DND-41 (cell line): ENCODE results near the gene MORN4.

Experiments
- ATAC-seq: fragments of 200-7000 bp; cut with Tn5 transposase; 3 replicates; pipeline ENCODE4 v1.9.1; 2021; ENCODE audit warnings: low read depth; ENCODE audit not compliant: insufficient read depth
- DNase-seq: peaks from one replicate; pipeline ENCODE4 v3.0.0-alpha.2; 2020
- H2AFZ ChIP-seq: 2 replicates; pipeline ENCODE4 v1.6.0; 2012; ENCODE audit warnings: low read depth, low read length
- H3K27ac ChIP-seq: 2 replicates; pipeline ENCODE4 v1.5.1; 2012; ENCODE audit warnings: low read length, inconsistent platforms
- H3K27me3 ChIP-seq: fragments of 200-600 bp; sonication (generic); 2 replicates; pipeline ENCODE4 v1.6.0; 2012; ENCODE audit warnings: low read length, mild to moderate bottlenecking, inconsistent platforms; ENCODE audit not compliant: insufficient read depth, poor library complexity
- H3K36me3 ChIP-seq: 2 replicates; pipeline ENCODE4 v1.5.1; 2012; ENCODE audit warnings: low read length, inconsistent platforms; ENCODE audit not compliant: insufficient read depth
- H3K4me1 ChIP-seq: 2 replicates; pipeline ENCODE4 v1.5.1; 2012; ENCODE audit warnings: mild to moderate bottlenecking, low read length; ENCODE audit not compliant: insufficient read depth
- H3K4me2 ChIP-seq: 2 replicates; pipeline ENCODE4 v1.6.0; 2012; ENCODE audit warnings: mild to moderate bottlenecking, moderate library complexity, low read length, inconsistent platforms; ENCODE audit not compliant: insufficient read depth
- H3K4me3 ChIP-seq, 2 experiments: fragments of 200-600 bp in 1 of 2; shearing (Covaris generic) in 1 of 2; 2 replicates each; pipeline ENCODE4 v1.5.1; 2012 to 2016; ENCODE audit warnings: inconsistent platforms in 2 of 2, low read length in 2 of 2, mild to moderate bottlenecking in 2 of 2, low read depth in 1 of 2, moderate library complexity in 1 of 2
- H3K79me2 ChIP-seq: 2 replicates; pipeline ENCODE4 v1.6.0; 2012; ENCODE audit warnings: low read length, inconsistent platforms; ENCODE audit not compliant: insufficient read depth
- H3K9ac ChIP-seq: 2 replicates; pipeline ENCODE4 v1.6.0; 2012; ENCODE audit warnings: low read depth, mild to moderate bottlenecking, inconsistent platforms, low read length, moderate library complexity
- H3K9me3 ChIP-seq: 2 replicates; pipeline ENCODE4 v1.5.1; 2012; ENCODE audit warnings: low read length, moderate library complexity, mild to moderate bottlenecking, inconsistent platforms; ENCODE audit not compliant: insufficient read depth, severe bottlenecking
- H4K20me1 ChIP-seq: 2 replicates; pipeline ENCODE4 v1.6.0; 2012; ENCODE audit warnings: low read length; ENCODE audit not compliant: insufficient read depth
- EZH2 ChIP-seq: IDR thresholded peaks from 3 replicates; pipeline ENCODE4 v1.6.1; 2012; ENCODE audit warnings: borderline replicate concordance, low read depth, mild to moderate bottlenecking, moderate library complexity, low read length, inconsistent platforms; ENCODE audit not compliant: severe bottlenecking
- TF ChIP-seq, protein P1 (sequence below): IDR thresholded peaks from 2 replicates; pipeline ENCODE4 v1.5.1; 2012; ENCODE audit warnings: borderline replicate concordance, low read length, moderate library complexity, mild to moderate bottlenecking; ENCODE audit not compliant: poor library complexity, severe bottlenecking; ENCODE audit errors: extremely low read depth

The MORN4 gene

DNA sequence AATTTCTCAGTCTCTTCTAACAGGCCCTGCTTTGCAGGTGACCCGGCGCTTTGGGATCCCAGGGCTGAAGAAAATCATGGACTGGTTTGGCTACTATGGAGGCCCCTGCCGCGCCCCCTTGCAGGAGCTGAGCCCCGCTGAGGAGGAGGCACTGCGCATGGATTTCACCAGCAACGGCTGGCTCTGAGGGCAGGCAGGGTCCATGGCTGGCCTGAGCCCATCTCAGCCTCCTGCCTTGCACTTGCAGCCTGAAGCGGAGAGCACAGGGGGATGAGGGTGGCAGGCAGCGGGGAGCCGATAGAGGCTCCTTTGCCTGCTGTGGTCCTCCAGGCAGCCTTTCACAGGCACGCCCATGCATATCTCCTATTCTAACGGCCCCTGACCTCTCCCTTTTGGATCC is 21.8 kb downstream of the MORN4 start:
- DNase-seq (no peak), ATAC-seq (no peak)
- Histone ChIP-seq H3K4me3 (no peak overlapping the region), H3K9ac (no peak overlapping the region), H3K4me2 (no peak overlapping the region), H3K27me3 (peaks cover 6% of the 10 kb centered on the region), H3K79me2 (no peaks in the 10 kb centered on the region), H3K36me3 (no peaks in the 10 kb centered on the region), H4K20me1 (no peaks in the 10 kb centered on the region), H3K27ac (no peak overlapping the region), H3K9me3 (no peaks in the 10 kb centered on the region), H3K4me1 (no peaks in the 10 kb centered on the region), H2AFZ (no peak overlapping the region)
- TF ChIP-seq, protein P1, sequence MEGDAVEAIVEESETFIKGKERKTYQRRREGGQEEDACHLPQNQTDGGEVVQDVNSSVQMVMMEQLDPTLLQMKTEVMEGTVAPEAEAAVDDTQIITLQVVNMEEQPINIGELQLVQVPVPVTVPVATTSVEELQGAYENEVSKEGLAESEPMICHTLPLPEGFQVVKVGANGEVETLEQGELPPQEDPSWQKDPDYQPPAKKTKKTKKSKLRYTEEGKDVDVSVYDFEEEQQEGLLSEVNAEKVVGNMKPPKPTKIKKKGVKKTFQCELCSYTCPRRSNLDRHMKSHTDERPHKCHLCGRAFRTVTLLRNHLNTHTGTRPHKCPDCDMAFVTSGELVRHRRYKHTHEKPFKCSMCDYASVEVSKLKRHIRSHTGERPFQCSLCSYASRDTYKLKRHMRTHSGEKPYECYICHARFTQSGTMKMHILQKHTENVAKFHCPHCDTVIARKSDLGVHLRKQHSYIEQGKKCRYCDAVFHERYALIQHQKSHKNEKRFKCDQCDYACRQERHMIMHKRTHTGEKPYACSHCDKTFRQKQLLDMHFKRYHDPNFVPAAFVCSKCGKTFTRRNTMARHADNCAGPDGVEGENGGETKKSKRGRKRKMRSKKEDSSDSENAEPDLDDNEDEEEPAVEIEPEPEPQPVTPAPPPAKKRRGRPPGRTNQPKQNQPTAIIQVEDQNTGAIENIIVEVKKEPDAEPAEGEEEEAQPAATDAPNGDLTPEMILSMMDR = no peak
- TF ChIP-seq EZH2 = no peak

DNA sequence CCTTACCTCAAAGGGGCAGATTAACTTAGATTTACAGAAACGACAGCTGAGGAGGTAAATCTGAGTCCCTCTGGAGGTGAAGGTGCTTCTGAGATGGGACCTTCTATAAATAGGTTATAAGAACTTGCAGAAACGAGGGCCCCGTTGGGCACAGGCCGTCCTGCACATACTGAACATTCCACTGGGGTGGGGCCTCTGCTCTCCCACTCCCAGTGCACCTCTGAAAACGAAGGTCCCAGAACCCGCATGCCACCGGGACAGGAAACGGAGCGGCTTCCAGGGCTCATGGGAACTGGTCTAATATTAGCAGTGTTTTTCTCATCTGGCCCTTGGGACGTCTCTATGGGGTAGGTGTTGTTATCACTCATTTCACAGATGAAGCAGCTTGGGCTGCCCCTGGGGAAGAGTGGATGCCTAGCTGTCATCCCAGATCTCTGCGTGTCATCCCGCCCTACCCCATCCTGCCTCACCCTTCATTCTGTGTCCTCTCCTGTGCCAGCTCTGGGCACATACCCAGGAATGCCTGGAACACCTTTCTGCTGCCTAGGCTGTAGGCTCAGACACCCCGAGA is 24.2 kb downstream of the MORN4 start:
- no peaks in the 10 kb centered on the region for H3K4me1 ChIP-seq
- no peak overlapping the region for H3K4me3 ChIP-seq
- H3K4me2 ChIP-seq = no peak overlapping the region
- H3K79me2 ChIP-seq = no peaks in the 10 kb centered on the region
- H2AFZ ChIP-seq = no peak overlapping the region
- TF ChIP-seq EZH2 = no peak
- TF ChIP-seq, protein P1 = no peak
- H3K9me3 ChIP-seq = no peaks in the 10 kb centered on the region
- H3K27ac ChIP-seq = no peak overlapping the region
- ATAC-seq (no peak), DNase-seq (no peak)
- H3K27me3 ChIP-seq = peaks cover 3% of the 10 kb centered on the region
- H3K36me3 ChIP-seq = no peaks in the 10 kb centered on the region
- H4K20me1 ChIP-seq = no peaks in the 10 kb centered on the region
- no peak overlapping the region for H3K9ac ChIP-seq

DNA sequence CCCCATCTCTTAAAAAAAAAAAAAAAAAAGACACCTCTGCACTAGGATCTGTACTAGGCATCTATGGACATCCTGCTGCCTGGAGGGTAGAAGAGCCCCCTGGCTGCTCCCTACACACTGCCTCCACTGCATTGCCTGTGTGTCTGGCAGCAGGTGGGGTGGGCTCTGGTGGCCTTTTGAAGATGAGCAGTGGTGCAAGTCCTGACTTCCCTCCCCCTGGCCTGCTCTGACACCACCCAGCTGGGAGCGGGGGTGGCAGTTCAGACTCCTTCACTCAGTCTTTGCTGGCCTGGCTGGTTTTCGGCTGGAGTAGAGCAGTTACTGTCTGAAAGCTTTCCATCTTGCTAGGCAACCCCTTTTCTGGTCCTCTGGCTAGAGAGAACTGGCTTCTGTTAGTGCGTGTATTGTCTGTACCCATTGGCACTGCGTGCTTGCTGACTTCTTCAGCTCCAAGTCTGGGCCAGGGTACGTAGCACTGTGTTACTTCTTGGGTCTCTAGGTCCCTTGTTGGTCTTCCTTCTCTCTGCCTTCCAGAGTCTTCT is 26.1 kb downstream of the MORN4 start:
- Histone ChIP-seq H3K36me3 (no peaks in the 10 kb centered on the region), H3K4me2 (no peak overlapping the region), H3K27me3 (peaks cover 3% of the 10 kb centered on the region), H3K4me3 (no peak overlapping the region), H3K9ac (no peak overlapping the region), H4K20me1 (no peaks in the 10 kb centered on the region), H2AFZ (no peak overlapping the region), H3K9me3 (no peaks in the 10 kb centered on the region), H3K27ac (no peak overlapping the region), H3K4me1 (no peaks in the 10 kb centered on the region), H3K79me2 (no peaks in the 10 kb centered on the region)
- ATAC-seq (peak; percentile 42; the same call in 1 of the 3 replicates), DNase-seq (peak; percentile 7)
- no peak for TF ChIP-seq EZH2
- TF ChIP-seq, protein P1 = no peak
